BLaER1 treated with 17β-estradiol and CSF1 and Interleukin-3, amounts not matched to agents 10 nM and 100 nM (cell line): ENCODE data around the gene KLHDC8A.

Experiments used
- H3K27ac ChIP-seq, 11 experiments: shearing (Covaris generic); formaldehyde crosslinking; 2 replicates each; pipeline ENCODE4 v1.8.1; 2022
- H3K27me3 ChIP-seq, 11 experiments: shearing (Covaris generic); formaldehyde crosslinking; 2 replicates each; pipeline ENCODE4 v1.8.1; 2022
- H3K36me3 ChIP-seq, 11 experiments: shearing (Covaris generic); formaldehyde crosslinking; 2 replicates each; pipeline ENCODE4 v1.8.1; 2022
- H3K4me1 ChIP-seq, 10 experiments: shearing (Covaris generic); formaldehyde crosslinking; 2 replicates each; pipeline ENCODE4 v1.8.1; 2022
- H3K4me2 ChIP-seq, 11 experiments: shearing (Covaris generic); formaldehyde crosslinking; 2 replicates each; pipeline ENCODE4 v1.8.1; 2022
- H3K4me3 ChIP-seq, 10 experiments: shearing (Covaris generic); formaldehyde crosslinking; 2 replicates each; pipeline ENCODE4 v1.8.1; 2022
- H3K9ac ChIP-seq, 11 experiments: shearing (Covaris generic); formaldehyde crosslinking; 2 replicates each; pipeline ENCODE4 v1.8.1; 2022
- H3K9me3 ChIP-seq, 11 experiments: shearing (Covaris generic); formaldehyde crosslinking; replicated peaks in 1 of 11; 2 replicates each; pipeline ENCODE4 v1.8.1; 2022
- H4K20me1 ChIP-seq, 11 experiments: shearing (Covaris generic); formaldehyde crosslinking; 2 replicates each; pipeline ENCODE4 v1.8.1; 2022
- Cebpa-rat ChIP-seq, 11 experiments: shearing (Covaris generic); IDR thresholded peaks; 2 replicates each; pipeline ENCODE4 v1.8.1; 2022

Gene KLHDC8A

GRCh38 chr1:205382561-205382960, 25.8 kb upstream of the KLHDC8A start:
- no peaks in the 10 kb centered on the region for H4K20me1 ChIP-seq
- no peak overlapping the region for H3K9ac ChIP-seq
- no peak for TF ChIP-seq Cebpa-rat (IDR thresholded peaks at IDR 0.05)
- no peak overlapping the region for H3K27ac ChIP-seq
- no peaks in the 10 kb centered on the region for H3K9me3 ChIP-seq
- H3K27me3 ChIP-seq = no peaks in the 10 kb centered on the region
- peaks cover 0 to 10% (median 2%) of the 10 kb centered on the region in 10 experiments; a peak in 5 of 20 replicates for H3K4me1 ChIP-seq
- H3K4me3 ChIP-seq = no peak overlapping the region
- H3K4me2 ChIP-seq = no peak overlapping the region
- H3K36me3 ChIP-seq = no peaks in the 10 kb centered on the region

GRCh38 chr1:205381305-205381704, 24.6 kb upstream of the KLHDC8A start:
- Histone ChIP-seq H3K9ac (no peak overlapping the region), H3K36me3 (no peaks in the 10 kb centered on the region), H3K4me3 (no peak overlapping the region), H3K4me1 (peaks cover 0 to 10% (median 2%) of the 10 kb centered on the region in 10 experiments; a peak in 5 of 20 replicates), H3K9me3 (no peaks in the 10 kb centered on the region), H3K27me3 (no peaks in the 10 kb centered on the region), H3K27ac (no peak overlapping the region), H4K20me1 (no peaks in the 10 kb centered on the region), H3K4me2 (no peak overlapping the region)
- TF ChIP-seq Cebpa-rat (IDR thresholded peaks at IDR 0.05) = no peak

- Histone ChIP-seq H3K9me3 (no peaks in the 10 kb centered on the region), H3K27ac (no peak overlapping the region), H3K4me1 (peaks cover 0 to 15% (median 5%) of the 10 kb centered on the region in 10 experiments; a peak in 9 of 20 replicates), H3K36me3 (no peaks in the 10 kb centered on the region), H3K4me2 (no peak overlapping the region), H3K4me3 (no peak overlapping the region), H3K27me3 (no peaks in the 10 kb centered on the region), H3K9ac (no peak overlapping the region), H4K20me1 (no peaks in the 10 kb centered on the region)
- TF ChIP-seq Cebpa-rat (IDR thresholded peaks at IDR 0.05) = no peak
Measured at GRCh38 chr1:205380882-205381281, 24.2 kb upstream of the KLHDC8A start.

- Histone ChIP-seq H3K36me3 (no peaks in the 10 kb centered on the region), H3K9ac (no peak overlapping the region), H4K20me1 (no peaks in the 10 kb centered on the region), H3K4me3 (no peak overlapping the region), H3K4me1 (peaks cover 10 to 23% (median 17%) of the 10 kb centered on the region in 10 experiments), H3K4me2 (no peak overlapping the region), H3K9me3 (no peaks in the 10 kb centered on the region), H3K27me3 (0 out of 22 replicates have a peak, but pooled peaks cover 0 to 7% (median 0%) of the 10 kb centered on the region in 11 experiments), H3K27ac (no peak overlapping the region)
- no peak for TF ChIP-seq Cebpa-rat (IDR thresholded peaks at IDR 0.05)
Measured at GRCh38 chr1:205379056-205379455, 22.3 kb upstream of the KLHDC8A start.

- H3K36me3 ChIP-seq = no peaks in the 10 kb centered on the region
- H3K4me2 ChIP-seq = no peak overlapping the region
- no peak overlapping the region for H3K27ac ChIP-seq
- no peak overlapping the region for H3K9ac ChIP-seq
- no peak for TF ChIP-seq Cebpa-rat (IDR thresholded peaks at IDR 0.05)
- H3K4me3 ChIP-seq = no peak overlapping the region
- 0 out of 22 replicates have a peak, but pooled peaks cover 0 to 8% (median 0%) of the 10 kb centered on the region in 11 experiments for H3K27me3 ChIP-seq
- peaks cover 23 to 40% (median 32%) of the 10 kb centered on the region in 10 experiments for H3K4me1 ChIP-seq
- H4K20me1 ChIP-seq = no peaks in the 10 kb centered on the region
- no peaks in the 10 kb centered on the region for H3K9me3 ChIP-seq
Measured at GRCh38 chr1:205377355-205377754, 20.6 kb upstream of the KLHDC8A start.

GRCh38 chr1:205376739-205377138, 20.0 kb upstream of the KLHDC8A start:
- TF ChIP-seq Cebpa-rat (IDR thresholded peaks at IDR 0.05) = no peak
- Histone ChIP-seq H3K27me3 (0 out of 22 replicates have a peak, but pooled peaks cover 0 to 8% (median 0%) of the 10 kb centered on the region in 11 experiments), H3K4me3 (no peak overlapping the region), H3K4me2 (no peak overlapping the region), H3K9me3 (no peaks in the 10 kb centered on the region), H3K4me1 (peaks cover 23 to 45% (median 37%) of the 10 kb centered on the region in 10 experiments), H3K27ac (no peak overlapping the region), H3K9ac (no peak overlapping the region), H4K20me1 (no peaks in the 10 kb centered on the region), H3K36me3 (no peaks in the 10 kb centered on the region)

DNA sequence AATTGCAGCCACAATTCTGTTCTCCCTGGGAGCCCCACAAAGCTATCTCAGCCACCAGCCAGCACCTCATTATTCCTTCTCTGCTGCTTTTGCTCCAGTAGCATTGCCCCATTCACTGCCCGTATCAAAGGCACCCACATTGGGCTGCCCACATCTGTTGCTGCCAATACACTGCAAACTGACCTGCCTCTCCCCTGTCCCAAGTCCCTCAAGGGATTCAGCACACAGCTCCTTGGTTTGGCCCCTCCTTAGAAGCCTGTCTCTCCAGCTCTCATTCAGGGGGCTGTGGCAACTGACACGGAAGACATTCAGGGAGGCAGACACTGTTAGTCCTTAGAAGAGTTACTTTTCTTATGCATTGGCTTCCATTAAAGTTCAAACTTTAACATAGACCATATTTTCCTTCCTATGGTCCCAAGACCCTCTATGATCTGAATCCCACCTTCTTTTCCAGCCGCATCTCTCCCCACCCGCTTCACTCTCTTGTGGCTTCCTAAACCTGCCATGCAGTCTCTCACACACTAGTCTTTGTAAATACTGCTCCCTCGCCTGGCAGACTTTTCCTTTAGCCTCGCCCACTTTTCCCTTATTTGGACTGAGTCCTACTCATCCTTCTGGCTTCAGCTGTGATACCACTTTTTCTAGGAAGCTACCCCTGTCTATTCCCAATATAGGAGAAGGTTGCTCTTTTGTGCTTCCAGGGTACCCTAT, 19.3 kb upstream of the KLHDC8A start:
- Histone ChIP-seq H3K4me3 (no peak overlapping the region), H3K9ac (no peak overlapping the region), H3K4me1 (peaks cover 23 to 45% (median 38%) of the 10 kb centered on the region in 10 experiments), H3K27ac (no peak overlapping the region), H4K20me1 (no peaks in the 10 kb centered on the region), H3K27me3 (0 out of 22 replicates have a peak, but pooled peaks cover 0 to 8% (median 0%) of the 10 kb centered on the region in 11 experiments), H3K36me3 (no peaks in the 10 kb centered on the region), H3K9me3 (no peaks in the 10 kb centered on the region), H3K4me2 (peak overlapping the region in 6 of 11 experiments; percentile 11 to 39 (median 20); a peak in 7 of 22 replicates)
- TF ChIP-seq Cebpa-rat (IDR thresholded peaks at IDR 0.05) = no peak

DNA sequence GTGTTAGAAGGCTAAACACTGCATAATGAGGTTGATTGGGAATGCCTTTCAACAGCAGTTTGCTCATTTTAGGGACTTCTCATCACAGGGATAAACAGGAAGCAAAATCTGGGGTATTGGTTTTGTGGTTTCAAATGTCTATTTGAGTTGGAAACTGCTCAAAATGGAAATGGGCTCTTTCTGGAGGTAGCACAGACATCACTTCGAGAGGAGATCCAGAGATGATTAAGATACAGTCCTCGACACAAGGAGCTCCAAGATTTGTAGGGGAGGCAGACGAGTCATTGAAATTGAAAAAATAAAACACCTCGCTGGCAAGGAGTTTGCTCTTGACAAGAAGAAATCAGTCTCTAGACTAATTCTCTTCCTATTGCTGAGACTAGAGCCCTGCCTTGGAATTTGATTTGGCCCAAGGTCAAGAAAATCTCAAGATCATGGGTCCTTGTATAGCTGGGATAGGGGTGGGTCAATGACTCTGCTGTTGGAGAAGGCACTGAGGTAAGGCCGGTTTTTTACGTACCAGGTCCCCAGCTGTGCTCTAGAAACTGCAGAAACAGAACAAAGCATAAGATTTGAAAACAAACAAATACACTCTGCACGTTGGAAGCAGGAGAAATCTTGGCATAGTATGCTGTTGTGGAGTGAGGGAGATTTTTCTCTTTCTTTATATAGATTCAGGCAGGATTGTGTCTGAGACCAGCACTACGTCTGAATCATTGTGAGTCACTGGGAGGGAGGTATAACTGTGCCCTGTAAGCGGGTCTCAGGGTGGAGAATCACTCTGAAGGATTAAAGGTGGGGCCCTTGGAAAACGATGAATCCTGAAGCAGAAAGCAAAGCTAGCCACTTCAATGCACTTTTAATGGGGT, 17.7 kb upstream of the KLHDC8A start:
- Histone ChIP-seq H3K9me3 (no peaks in the 10 kb centered on the region), H3K4me2 (peak overlapping the region; percentile 54 to 84 (median 75)), H3K27me3 (0 out of 22 replicates have a peak, but pooled peaks cover 0 to 8% (median 0%) of the 10 kb centered on the region in 11 experiments), H3K4me3 (no peak overlapping the region), H3K9ac (no peak overlapping the region; a peak in 1 of 22 replicates), H3K4me1 (peaks cover 23 to 45% (median 38%) of the 10 kb centered on the region in 10 experiments), H3K36me3 (no peaks in the 10 kb centered on the region), H4K20me1 (no peaks in the 10 kb centered on the region), H3K27ac (no peak overlapping the region)
- no peak for TF ChIP-seq Cebpa-rat (IDR thresholded peaks at IDR 0.05)

- H3K4me2 ChIP-seq = peak overlapping the region; percentile 54 to 84 (median 75)
- H4K20me1 ChIP-seq = no peaks in the 10 kb centered on the region
- no peak overlapping the region for H3K4me3 ChIP-seq
- H3K9me3 ChIP-seq = no peaks in the 10 kb centered on the region
- H3K9ac ChIP-seq = no peak overlapping the region; a peak in 1 of 22 replicates
- no peak overlapping the region for H3K27ac ChIP-seq
- H3K4me1 ChIP-seq = peaks cover 23 to 45% (median 38%) of the 10 kb centered on the region in 10 experiments
- no peaks in the 10 kb centered on the region for H3K36me3 ChIP-seq
- TF ChIP-seq Cebpa-rat (IDR thresholded peaks at IDR 0.05) = no peak
- H3K27me3 ChIP-seq = 0 out of 22 replicates have a peak, but pooled peaks cover 0 to 8% (median 0%) of the 10 kb centered on the region in 11 experiments
Measured at GRCh38 chr1:205373798-205374175, 17.1 kb upstream of the KLHDC8A start.
